ENCODE results near the gene C4orf50.

GRCh38 chr4:6005175-6005574 is 13.1 kb downstream of the C4orf50 start:
- no peak for TF ChIP-seq CTCF (conservative IDR thresholded peaks at IDR 0.05)
- no peak for TF ChIP-seq EZH2 (IDR thresholded peaks at IDR 0.05; ENCODE audit: low read depth)

Data from PC-9 (cell line).